H1 (cell line): ENCODE data around the gene CERS5. TPM values are rescaled to one million over a fixed set of nuclear protein-coding genes. Genes with fewer than 3 reads are reported as not detected.

Experiments used
- CTCF ChIA-PET: fragments of 300-600 bp; sonication (Branson Sonifier 250); formaldehyde crosslinking; loops from one replicate; lab custom pipeline; 2021; ENCODE audit not compliant: partially characterized antibody; lab: Charles Lee
- POLR2A ChIA-PET: fragments of 300-600 bp; sonication (Branson Sonifier 250); formaldehyde crosslinking; loops from one replicate; lab custom pipeline; 2021; ENCODE audit warnings: inconsistent platforms; ENCODE audit not compliant: partially characterized antibody; lab: Charles Lee
- DNase-seq, 2 experiments: peaks; one replicate each; pipeline versions ENCODE4 v3.0.0 to v3.0.0-alpha.2; 2010 to 2022; ENCODE audit warnings: low spot score in 2 of 2, low read depth in 1 of 2, mixed read lengths in 1 of 2
- FAIRE-seq: peaks from 2 replicates; lab custom pipeline; 2011; peaks lifted over from hg19 to GRCh38; lab: Jason Lieb, UNC
- H2AFZ ChIP-seq: 2 replicates; pipeline ENCODE4 v1.8.1; 2012; ENCODE audit warnings: low read length, inconsistent platforms
- H2AK5ac ChIP-seq: 2 replicates; pipeline ENCODE4 v1.6.1; 2013; ENCODE audit warnings: low read depth, low read length
- H2BK120ac ChIP-seq: replicated peaks from 2 replicates; pipeline ENCODE3; 2013; ENCODE audit warnings: low read depth, low read length, inconsistent platforms
- H2BK12ac ChIP-seq: 2 replicates; pipeline ENCODE4 v1.6.1; 2013; ENCODE audit warnings: low read depth, low read length
- H2BK15ac ChIP-seq: 2 replicates; pipeline ENCODE4 v1.6.1; 2013; ENCODE audit warnings: low read length
- H2BK20ac ChIP-seq: 2 replicates; pipeline ENCODE4 v1.6.1; 2013; ENCODE audit warnings: low read length
- H2BK5ac ChIP-seq: 2 replicates; pipeline ENCODE4 v1.6.1; 2013; ENCODE audit warnings: low read depth, low read length
- H3K14ac ChIP-seq: 2 replicates; pipeline ENCODE4 v1.6.1; 2013; ENCODE audit warnings: inconsistent platforms; ENCODE audit not compliant: insufficient read length
- H3K18ac ChIP-seq: 2 replicates; pipeline ENCODE4 v1.6.1; 2013; ENCODE audit warnings: low read length; ENCODE audit errors: extremely low read depth
- H3K23ac ChIP-seq: 2 replicates; pipeline ENCODE4 v1.6.1; 2013; ENCODE audit warnings: inconsistent platforms; ENCODE audit not compliant: insufficient read length
- H3K23me2 ChIP-seq: 2 replicates; pipeline ENCODE4 v1.6.1; 2013; ENCODE audit warnings: low read depth, low read length
- H3K27ac ChIP-seq: 2 replicates; pipeline ENCODE4 v1.6.1; 2011; ENCODE audit warnings: low read depth, low read length, inconsistent platforms
- H3K27me3 ChIP-seq, 4 experiments: replicated peaks in 1 of 4; 1 replicate in 1 of 4; 2 replicates in 3 of 4; pipeline versions ENCODE4 v1.6.1 to v1.8.1; 2011 to 2013; ENCODE audit warnings: low read length in 3 of 4, mild to moderate bottlenecking in 3 of 4, inconsistent platforms in 2 of 4, mixed read lengths in 2 of 4, moderate library complexity in 1 of 4; ENCODE audit not compliant: control insufficient read depth in 3 of 4, insufficient read depth in 3 of 4; ENCODE audit errors: extremely low read depth in 1 of 4
- H3K36me3 ChIP-seq, 4 experiments: 2 replicates each; pipeline versions ENCODE4 v1.6.1 to v1.8.1; 2011 to 2013; ENCODE audit warnings: mild to moderate bottlenecking in 4 of 4, low read length in 3 of 4, moderate library complexity in 2 of 4, control low read depth in 1 of 4, inconsistent platforms in 1 of 4; ENCODE audit not compliant: insufficient read depth in 4 of 4, control insufficient read depth in 2 of 4
- H3K4ac ChIP-seq: replicated peaks from 2 replicates; pipeline ENCODE3; 2013; ENCODE audit warnings: low read length, low read depth, mixed read lengths, inconsistent platforms; ENCODE audit not compliant: insufficient read length
- H3K4me1 ChIP-seq, 4 experiments: replicated peaks in 1 of 4; 1 replicate in 1 of 4; 2 replicates in 3 of 4; pipeline versions ENCODE4 v1.6.1 to v1.8.1; 2011 to 2013; ENCODE audit warnings: low read length in 3 of 4, inconsistent platforms in 2 of 4, mixed read lengths in 1 of 4; ENCODE audit not compliant: insufficient read depth in 4 of 4, control insufficient read depth in 3 of 4
- H3K4me2 ChIP-seq, 2 experiments: 2 replicates each; pipeline versions ENCODE4 v1.6.1 to v1.8.1; 2011 to 2013; ENCODE audit warnings: low read depth in 2 of 2, low read length in 2 of 2, control low read depth in 1 of 2, inconsistent platforms in 1 of 2, mild to moderate bottlenecking in 1 of 2; ENCODE audit not compliant: insufficient read depth in 1 of 2
- H3K4me3 ChIP-seq, 4 experiments: fragments of 200-600, 300-600 bp in 1 of 4; sonication (generic), shearing (Covaris generic), sonication (Bioruptor Twin) in 1 of 4; 2 replicates each; pipeline versions ENCODE4 v1.5.1 to v1.8.1; 2011 to 2016; ENCODE audit warnings: low read length in 4 of 4, low read depth in 3 of 4, control low read depth in 2 of 4, inconsistent platforms in 2 of 4, mild to moderate bottlenecking in 2 of 4, mixed read lengths in 1 of 4, moderate library complexity in 1 of 4; ENCODE audit not compliant: insufficient read depth in 2 of 4; ENCODE audit errors: extremely low read depth in 1 of 4
- H3K56ac ChIP-seq: replicated peaks from 2 replicates; pipeline ENCODE3; 2013; ENCODE audit warnings: low read depth, mild to moderate bottlenecking, mixed read lengths, low read length, inconsistent platforms; ENCODE audit not compliant: insufficient read length
- H3K79me1 ChIP-seq: 2 replicates; pipeline ENCODE4 v1.6.1; 2013; ENCODE audit warnings: low read depth, low read length, control low read depth
- H3K79me2 ChIP-seq, 2 experiments: 2 replicates each; pipeline versions ENCODE4 v1.6.1 to v1.8.1; 2012 to 2013; ENCODE audit warnings: low read length in 2 of 2, mild to moderate bottlenecking in 2 of 2, inconsistent platforms in 1 of 2; ENCODE audit not compliant: insufficient read depth in 2 of 2, control insufficient read depth in 1 of 2
- H3K9ac ChIP-seq, 4 experiments: replicated peaks in 1 of 4; 1 replicate in 1 of 4; 2 replicates in 3 of 4; pipeline versions ENCODE4 v1.6.1 to v1.8.1; 2011 to 2013; ENCODE audit warnings: low read depth in 3 of 4, low read length in 3 of 4, control low read depth in 2 of 4, mild to moderate bottlenecking in 2 of 4, moderate library complexity in 2 of 4, inconsistent platforms in 1 of 4; ENCODE audit errors: extremely low read depth in 1 of 4
- H3K9me3 ChIP-seq, 2 experiments: 2 replicates each; pipeline versions ENCODE4 v1.6.1 to v1.8.1; 2012 to 2013; ENCODE audit warnings: mild to moderate bottlenecking in 2 of 2, moderate library complexity in 2 of 2, control low read depth in 1 of 2, inconsistent platforms in 1 of 2, low read depth in 1 of 2, low read length in 1 of 2, mixed read lengths in 1 of 2; ENCODE audit not compliant: insufficient read depth in 2 of 2
- H4K20me1 ChIP-seq, 2 experiments: replicated peaks in 1 of 2; 2 replicates each; pipeline versions ENCODE3 to v1.8.1; 2011 to 2013; ENCODE audit warnings: inconsistent platforms in 2 of 2, low read length in 2 of 2, mild to moderate bottlenecking in 1 of 2; ENCODE audit not compliant: insufficient read depth in 2 of 2, control insufficient read depth in 1 of 2
- H4K5ac ChIP-seq: 2 replicates; pipeline ENCODE4 v1.6.1; 2013; ENCODE audit warnings: low read length, low read depth, mixed read lengths, inconsistent platforms; ENCODE audit not compliant: insufficient read length
- H4K8ac ChIP-seq: 2 replicates; pipeline ENCODE4 v1.8.0; 2013; ENCODE audit warnings: mild to moderate bottlenecking, moderate library complexity, low read length, inconsistent platforms; ENCODE audit not compliant: insufficient read depth; ENCODE audit errors: extremely low read depth
- H4K91ac ChIP-seq: replicated peaks from 2 replicates; pipeline ENCODE3; 2013; ENCODE audit warnings: low read length, mixed read lengths, inconsistent platforms; ENCODE audit not compliant: insufficient read length
- ASH2L ChIP-seq: fragments of 200-600, 300-600 bp; sonication (generic); IDR thresholded peaks from one replicate; pipeline ENCODE4 v1.7.1; 2017; ENCODE audit warnings: low read length
- CBX8 ChIP-seq: fragments of 300-800, 300-1000 bp; sonication (generic); IDR thresholded peaks from 2 replicates; pipeline ENCODE4 v1.7.1; 2016; ENCODE audit warnings: low read depth, low read length, borderline replicate concordance
- EGR1 ChIP-seq: IDR thresholded peaks from 2 replicates; pipeline ENCODE4 v1.6.1; 2011; ENCODE audit warnings: low read depth, low read length, borderline replicate concordance
- GTF2F1 ChIP-seq: IDR thresholded peaks from 2 replicates; pipeline ENCODE4 v1.6.1; 2012; ENCODE audit warnings: low read depth, low read length, improper control_type of control experiment, borderline replicate concordance
- KDM1A ChIP-seq: fragments of 200-600, 300-600 bp; sonication (generic); IDR thresholded peaks from 2 replicates; pipeline ENCODE4 v1.7.1; 2016; ENCODE audit warnings: mild to moderate bottlenecking, low read length, borderline replicate concordance
- KDM5A ChIP-seq: fragments of 200-600 bp; IDR thresholded peaks from 2 replicates; pipeline ENCODE4 v1.7.1; 2012; ENCODE audit warnings: mild to moderate bottlenecking, low read length, inconsistent platforms, mixed read lengths
- PHF8 ChIP-seq: fragments of 200-600 bp; sonication (generic); conservative IDR thresholded peaks from 2 replicates; pipeline ENCODE4 v1.7.1; 2012; ENCODE audit warnings: low read depth, mild to moderate bottlenecking, inconsistent platforms, low read length, moderate library complexity
- POLR2AphosphoS5 ChIP-seq: IDR thresholded peaks from 2 replicates; pipeline ENCODE4 v1.6.1; 2011; ENCODE audit warnings: low read depth, low read length
- RFX5 ChIP-seq: IDR thresholded peaks from 2 replicates; pipeline ENCODE4 v1.6.1; 2011; ENCODE audit warnings: low read depth, low read length, improper control_type of control experiment, borderline replicate concordance
- SRF ChIP-seq: IDR thresholded peaks from 2 replicates; pipeline ENCODE4 v1.6.1; 2011; ENCODE audit warnings: mild to moderate bottlenecking, low read depth, low read length, moderate library complexity
- WGBS, 2 experiments: shearing (Covaris generic) in 1 of 2; methylation state at CpG; one replicate each; pipeline versions ENCODE4 v1.1.6 to v1.1.7; 2013 to 2015; ENCODE audit warnings: low lambda C conversion rate in 2 of 2, mixed read lengths in 2 of 2, inconsistent platforms in 1 of 2, low coverage in 1 of 2, missing lambda C conversion rate in 1 of 2; ENCODE audit not compliant: insufficient replicate concordance in 2 of 2, insufficient coverage in 1 of 2, insufficient read length in 1 of 2; ENCODE audit errors: extremely low coverage in 1 of 2, missing lambda C conversion rate in 1 of 2; 5-methylcytosine and 5-hydroxymethylcytosine counted together
- polyA plus RNA-seq, 7 experiments: library from polyadenylated mRNA; depleted of rRNA in 3 of 7; stranded (reverse) in 5 of 7; unstranded in 2 of 7; fragments of >200 nt in 5 of 7; fragments of 200-250 nt in 2 of 7; gene quantifications; 1 replicate in 5 of 7; 2 replicates in 1 of 7; 4 replicates in 1 of 7; pipeline versions ENCODE4 v1.2.1 to v1.2.3, GENCODE V29; 2011 to 2013; ENCODE audit warnings: missing spikeins in 2 of 7, mixed read lengths in 2 of 7
- total RNA-seq: library from RNA; stranded (reverse); fragmentation: NEBNext Ultra II Directional; extraction: Animal tissue kit (Norgen Biotek cat#: 25700); gene quantifications from 2 replicates; pipeline ENCODE4 v1.2.1, GENCODE V29; 2021
- TF ChIP-seq, protein P1 (sequence below): IDR thresholded peaks from 2 replicates; pipeline ENCODE4 v1.6.1; 2011; ENCODE audit warnings: low read depth, mild to moderate bottlenecking, low read length; ENCODE audit not compliant: insufficient read depth
- TF ChIP-seq, protein P2 (sequence below): IDR thresholded peaks from 2 replicates; pipeline ENCODE4 v1.6.1; 2011; ENCODE audit warnings: low read length, improper control_type of control experiment
- TF ChIP-seq, protein P3 (sequence below): IDR thresholded peaks from 2 replicates; pipeline ENCODE4 v1.6.1; 2012; ENCODE audit warnings: inconsistent platforms

CERS5 gene
- total and polyA plus RNA-seq, 2 of the 8 experiments (the other 6 are each of a cell fraction or from before 2014, with no cell fraction given): 69.2 to 119 TPM

DNA sequence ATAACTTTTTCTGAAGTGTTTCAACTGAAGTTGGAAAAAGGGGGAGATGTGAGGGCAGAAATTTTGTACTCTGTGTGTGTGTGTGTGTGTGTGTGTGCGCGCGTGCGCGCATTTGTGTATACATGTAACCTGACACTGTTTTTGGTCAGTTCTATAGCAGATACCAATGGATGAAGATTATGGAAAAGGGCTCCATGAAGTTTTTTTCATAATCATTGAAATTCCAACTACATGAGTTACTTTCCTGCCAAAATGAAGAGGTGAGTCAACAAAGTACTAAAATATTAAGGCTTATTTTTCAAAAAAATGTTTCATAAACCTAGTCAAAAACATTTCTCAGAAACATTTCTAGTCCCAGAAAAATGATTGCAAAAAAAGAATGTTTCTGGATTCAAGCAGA lies 25.7 kb upstream of the CERS5 start:
- no peak overlapping the region for H4K8ac ChIP-seq
- H3K4me3 ChIP-seq: no peak overlapping the region
- no peaks in the 10 kb centered on the region for H3K27me3 ChIP-seq
- no peaks in the 10 kb centered on the region for H3K79me2 ChIP-seq
- H3K56ac ChIP-seq: no peak overlapping the region
- no peak overlapping the region for H3K4me2 ChIP-seq
- no peaks in the 10 kb centered on the region for H3K23me2 ChIP-seq
- H2BK120ac ChIP-seq: no peak overlapping the region
- no peak overlapping the region for H2BK20ac ChIP-seq
- no peak overlapping the region for H2BK12ac ChIP-seq
- H4K5ac ChIP-seq: no peak overlapping the region
- 79% methylated on average over 5 of the region's 5 CpGs; no CpG with 5 or more reads in 1 of the 2 experiments for WGBS, 2 experiments
- no peak overlapping the region for H4K91ac ChIP-seq
- H3K9me3 ChIP-seq: no peaks in the 10 kb centered on the region
- H3K9ac ChIP-seq: no peak overlapping the region
- ChIA-PET CTCF (no interaction called here), POLR2A (no interaction called here)
- no peaks in the 10 kb centered on the region for H4K20me1 ChIP-seq
- H2AK5ac ChIP-seq: no peak overlapping the region
- H3K36me3 ChIP-seq: peaks cover 0 to 18% (median 10%) of the 10 kb centered on the region in 4 experiments; a peak in 5 of 8 replicates
- no peak overlapping the region for H3K4ac ChIP-seq
- no peaks in the 10 kb centered on the region for H3K79me1 ChIP-seq
- no peak overlapping the region for H2BK5ac ChIP-seq
- no peak overlapping the region for H2AFZ ChIP-seq
- H3K27ac ChIP-seq: no peak overlapping the region
- H3K14ac ChIP-seq: no peak overlapping the region
- H3K23ac ChIP-seq: no peak overlapping the region
- FAIRE-seq (no peak), DNase-seq (no peak)
- H2BK15ac ChIP-seq: no peak overlapping the region
- H3K4me1 ChIP-seq: no peaks in the 10 kb centered on the region
- H3K18ac ChIP-seq: no peak overlapping the region
- no peak for TF ChIP-seq RFX5
- TF ChIP-seq EGR1: no peak
- TF ChIP-seq PHF8: no peak
- no peak for TF ChIP-seq SRF
- TF ChIP-seq, protein P1, sequence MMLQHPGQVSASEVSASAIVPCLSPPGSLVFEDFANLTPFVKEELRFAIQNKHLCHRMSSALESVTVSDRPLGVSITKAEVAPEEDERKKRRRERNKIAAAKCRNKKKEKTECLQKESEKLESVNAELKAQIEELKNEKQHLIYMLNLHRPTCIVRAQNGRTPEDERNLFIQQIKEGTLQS: no peak
- no peak for TF ChIP-seq GTF2F1
- TF ChIP-seq, protein P2, sequence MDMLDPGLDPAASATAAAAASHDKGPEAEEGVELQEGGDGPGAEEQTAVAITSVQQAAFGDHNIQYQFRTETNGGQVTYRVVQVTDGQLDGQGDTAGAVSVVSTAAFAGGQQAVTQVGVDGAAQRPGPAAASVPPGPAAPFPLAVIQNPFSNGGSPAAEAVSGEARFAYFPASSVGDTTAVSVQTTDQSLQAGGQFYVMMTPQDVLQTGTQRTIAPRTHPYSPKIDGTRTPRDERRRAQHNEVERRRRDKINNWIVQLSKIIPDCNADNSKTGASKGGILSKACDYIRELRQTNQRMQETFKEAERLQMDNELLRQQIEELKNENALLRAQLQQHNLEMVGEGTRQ: no peak
- no peak for TF ChIP-seq POLR2AphosphoS5
- no peak for TF ChIP-seq CBX8
- no peak for TF ChIP-seq ASH2L
- no peak for TF ChIP-seq KDM1A
- TF ChIP-seq, protein P3, sequence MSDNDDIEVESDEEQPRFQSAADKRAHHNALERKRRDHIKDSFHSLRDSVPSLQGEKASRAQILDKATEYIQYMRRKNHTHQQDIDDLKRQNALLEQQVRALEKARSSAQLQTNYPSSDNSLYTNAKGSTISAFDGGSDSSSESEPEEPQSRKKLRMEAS: no peak
- no peak for TF ChIP-seq KDM5A
